ENCODE results near the gene DCST1. TPM values are rescaled to one million over a fixed set of nuclear protein-coding genes. Genes with fewer than 3 reads are reported as not detected.

The DCST1 gene
- total RNA-seq, 2 experiments from 2014 or later = not detected

- Histone ChIP-seq H3K27ac (ENCODE audit: low read depth, low read length, poor library complexity, severe bottlenecking) (no peak overlapping the region), H3K4me2 (ENCODE audit: low read length) (no peak overlapping the region), H4K20me1 (ENCODE audit: insufficient read depth, low read length) (no peaks in the 10 kb centered on the region), H3K4me3 (ENCODE audit: low read depth, low read length, poor library complexity, severe bottlenecking) (no peak overlapping the region), H3K79me2 (ENCODE audit: insufficient read depth, low read depth, low read length) (no peaks in the 10 kb centered on the region), H3K9me2 (ENCODE audit: insufficient read depth, low read length) (no peaks in the 10 kb centered on the region), H3K36me3 (ENCODE audit: insufficient read depth, low read length) (no peaks in the 10 kb centered on the region), H3K4me1 (ENCODE audit: insufficient read depth, low read length, poor library complexity, severe bottlenecking) (no peaks in the 10 kb centered on the region), H3K9me3 (ENCODE audit: low read length) (no peaks in the 10 kb centered on the region), H2AFZ (ENCODE audit: low read length) (no peak overlapping the region)
- intact Hi-C loops (cut with micrococcal nuclease; ENCODE audit: unreplicated experiment) = no loop called here
- no peak for DNase-seq (ENCODE audit: low spot score)
- ChIA-PET CTCF (ENCODE audit: unreplicated experiment) (no interaction called here), POLR2A (no interaction called here)
- no peak for TF ChIP-seq CTCF (conservative IDR thresholded peaks at IDR 0.05; ENCODE audit: low read length)
- TF ChIP-seq EZH2phosphoT487 (IDR thresholded peaks at IDR 0.05; ENCODE audit: borderline replicate concordance, low read depth, low read length) = no peak
- no TSS peak for BruUV-seq (replicated peaks)
Observed at GRCh38 chr1:155030243-155030795, 3.3 kb upstream of the DCST1 start.

GRCh38 chr1:155030899-155031298, 2.7 kb upstream of the DCST1 start:
- intact Hi-C loops (cut with micrococcal nuclease; ENCODE audit: unreplicated experiment) = no loop called here
- DNase-seq (ENCODE audit: low spot score) = no peak
- POLR2A ChIA-PET = no interaction called here

More at GRCh38 chr1:155030899-155031298, 2.7 kb upstream of the DCST1 start:
- no peak overlapping the region for H3K27ac ChIP-seq (ENCODE audit: low read depth, low read length, poor library complexity, severe bottlenecking)
- H3K4me3 ChIP-seq (ENCODE audit: low read depth, low read length, poor library complexity, severe bottlenecking) = no peak overlapping the region
- H3K4me2 ChIP-seq (ENCODE audit: low read length) = no peak overlapping the region
- no peaks in the 10 kb centered on the region for H3K36me3 ChIP-seq (ENCODE audit: insufficient read depth, low read length)
- no peak overlapping the region for H2AFZ ChIP-seq (ENCODE audit: low read length)
- CTCF ChIA-PET (ENCODE audit: unreplicated experiment) = no interaction called here
- H3K4me1 ChIP-seq (ENCODE audit: insufficient read depth, low read length, poor library complexity, severe bottlenecking) = no peaks in the 10 kb centered on the region
- TF ChIP-seq CTCF (conservative IDR thresholded peaks at IDR 0.05; ENCODE audit: low read length) (no peak), EZH2phosphoT487 (IDR thresholded peaks at IDR 0.05; ENCODE audit: borderline replicate concordance, low read depth, low read length) (no peak)
- H3K9me2 ChIP-seq (ENCODE audit: insufficient read depth, low read length) = no peaks in the 10 kb centered on the region
- no peaks in the 10 kb centered on the region for H3K9me3 ChIP-seq (ENCODE audit: low read length)
- BruUV-seq (replicated peaks) = no TSS peak
- H4K20me1 ChIP-seq (ENCODE audit: insufficient read depth, low read length) = no peaks in the 10 kb centered on the region
- H3K79me2 ChIP-seq (ENCODE audit: insufficient read depth, low read depth, low read length) = no peaks in the 10 kb centered on the region
